Measurements from ENCODE around the gene BEAN1.

The BEAN1 gene

DNA sequence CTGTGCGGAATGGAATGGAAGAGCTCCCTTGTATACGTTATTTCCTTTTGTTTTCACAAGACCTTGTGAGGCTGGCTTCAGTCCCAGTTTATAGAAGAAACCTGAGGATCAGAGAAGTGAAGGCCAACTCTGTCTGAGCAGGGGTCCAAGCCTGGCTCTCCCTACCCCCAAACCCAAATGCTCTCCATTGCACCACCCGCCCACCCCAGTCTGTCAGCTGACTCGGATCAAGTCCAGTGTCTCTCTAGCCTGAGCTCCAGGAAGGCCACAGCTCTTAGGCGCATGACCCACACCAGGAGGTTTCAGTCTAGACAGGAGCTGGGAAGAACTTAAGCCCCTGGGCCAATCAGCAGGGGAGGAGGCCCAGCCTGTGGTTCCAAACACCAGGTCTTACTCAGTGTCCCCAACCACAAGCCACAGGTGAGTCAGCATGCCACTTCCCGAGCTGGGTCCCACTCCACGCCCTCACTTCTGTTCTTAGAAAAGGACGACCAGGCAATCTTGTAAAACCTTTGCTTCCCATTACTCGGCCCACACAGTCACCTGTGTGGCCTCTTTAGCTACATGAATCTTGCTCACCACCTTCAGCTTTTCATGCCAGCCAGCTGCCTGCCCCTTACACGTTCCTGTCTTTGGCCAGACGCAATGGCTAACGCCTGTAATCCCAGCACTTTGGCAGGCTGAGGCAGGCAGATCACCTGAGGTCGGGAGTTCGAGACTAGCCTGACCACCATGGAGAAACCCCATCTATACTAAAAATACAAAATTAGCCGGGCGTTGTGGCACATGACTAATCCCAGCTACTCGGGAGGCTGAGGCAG, 95.1 kb downstream of the BEAN1 start:
- DNase-seq (ENCODE audit: low read depth in 2 of 2), result peak; percentile 90 to 91

DNA sequence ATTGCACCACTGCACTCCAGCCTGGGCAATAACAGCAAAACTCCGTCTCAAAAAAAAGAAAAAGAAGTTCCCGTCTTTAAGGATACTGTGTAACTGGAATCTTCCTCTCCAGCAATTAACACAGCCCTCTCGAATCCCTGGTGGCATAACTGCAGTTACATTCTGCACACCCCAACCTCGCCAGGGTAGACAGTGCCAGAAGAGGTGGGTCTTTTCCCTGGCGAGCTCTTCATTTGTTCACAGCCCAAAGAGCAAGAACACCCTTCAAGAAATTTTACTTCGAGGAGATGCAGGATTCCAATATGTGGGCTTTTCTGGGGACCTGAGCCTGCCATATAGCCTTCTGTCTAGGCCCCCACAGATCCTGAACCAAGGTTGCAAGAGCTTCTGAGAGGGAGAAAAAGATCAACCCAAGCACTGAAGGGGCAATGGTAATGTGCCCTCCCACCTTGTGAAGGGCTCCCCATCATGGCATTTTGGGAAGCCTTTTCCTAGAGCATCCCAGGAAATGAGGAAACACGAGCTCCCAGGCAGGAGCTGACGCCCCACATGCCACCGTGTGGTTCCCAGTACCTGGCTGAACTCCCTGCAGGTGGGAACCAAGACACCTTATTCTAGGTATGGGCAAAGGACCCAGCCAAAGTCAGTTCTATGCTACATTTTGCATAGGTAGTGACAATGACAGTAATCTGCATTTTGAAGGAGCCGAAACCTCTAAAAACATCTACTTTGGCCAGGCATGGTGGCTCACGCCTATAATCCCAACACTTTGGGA, 95.9 kb downstream of the BEAN1 start:
- DNase-seq (ENCODE audit: low read depth in 2 of 2), result no peak

DNA sequence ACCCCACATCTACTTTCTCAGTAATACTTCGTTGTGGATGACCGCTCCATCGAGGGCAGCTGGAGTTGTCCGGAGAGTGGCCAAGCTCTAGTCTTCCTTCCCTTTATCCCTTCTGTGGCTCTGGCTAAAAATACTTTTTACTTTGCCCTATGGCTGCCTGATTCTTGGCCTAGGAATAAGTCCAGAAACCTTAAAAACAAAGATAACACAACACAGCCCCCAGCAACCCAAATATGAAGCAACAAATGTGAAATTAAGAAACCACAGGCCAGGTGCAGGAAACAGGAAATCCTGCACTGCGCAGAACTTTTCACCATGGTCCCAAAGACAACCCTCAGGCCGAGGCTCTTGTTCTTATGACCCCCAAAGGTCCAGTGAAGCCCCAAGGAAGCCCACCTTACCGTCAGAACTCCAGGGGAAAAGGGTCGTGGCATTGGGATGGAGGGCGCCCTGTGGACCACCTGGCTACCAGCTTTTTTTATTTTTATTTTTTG, 96.8 kb downstream of the BEAN1 start:
- no peak for DNase-seq (ENCODE audit: low read depth in 2 of 2)

DNA sequence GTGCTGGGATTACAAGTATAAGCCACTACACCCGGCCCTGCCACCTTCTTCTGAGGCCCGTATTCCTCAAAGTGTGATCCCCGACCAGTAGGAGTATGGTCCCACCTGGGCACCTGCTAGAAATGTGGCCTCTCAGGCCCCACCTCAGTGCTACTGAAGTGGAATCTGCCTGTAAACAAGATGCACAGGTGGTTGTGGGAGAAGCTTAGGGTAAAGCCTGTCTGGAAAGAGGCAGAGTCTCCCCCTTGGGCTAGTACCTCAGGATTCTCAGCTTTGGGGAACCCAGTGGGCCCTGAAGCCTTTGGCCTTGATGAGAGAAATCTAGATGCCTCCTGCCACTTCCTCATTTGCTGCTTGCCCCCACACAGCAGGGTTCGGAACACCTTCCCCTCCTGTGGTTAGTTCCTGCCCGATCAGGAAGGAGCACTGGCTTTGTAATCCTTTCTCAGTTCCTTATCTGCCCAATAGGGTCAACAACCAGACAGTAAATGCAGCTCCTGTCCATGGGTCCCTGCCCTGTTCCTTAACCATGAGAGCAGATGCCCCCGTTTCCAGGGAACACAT, 97.6 kb downstream of the BEAN1 start:
- no peak for DNase-seq (ENCODE audit: low read depth in 2 of 2)

DNA sequence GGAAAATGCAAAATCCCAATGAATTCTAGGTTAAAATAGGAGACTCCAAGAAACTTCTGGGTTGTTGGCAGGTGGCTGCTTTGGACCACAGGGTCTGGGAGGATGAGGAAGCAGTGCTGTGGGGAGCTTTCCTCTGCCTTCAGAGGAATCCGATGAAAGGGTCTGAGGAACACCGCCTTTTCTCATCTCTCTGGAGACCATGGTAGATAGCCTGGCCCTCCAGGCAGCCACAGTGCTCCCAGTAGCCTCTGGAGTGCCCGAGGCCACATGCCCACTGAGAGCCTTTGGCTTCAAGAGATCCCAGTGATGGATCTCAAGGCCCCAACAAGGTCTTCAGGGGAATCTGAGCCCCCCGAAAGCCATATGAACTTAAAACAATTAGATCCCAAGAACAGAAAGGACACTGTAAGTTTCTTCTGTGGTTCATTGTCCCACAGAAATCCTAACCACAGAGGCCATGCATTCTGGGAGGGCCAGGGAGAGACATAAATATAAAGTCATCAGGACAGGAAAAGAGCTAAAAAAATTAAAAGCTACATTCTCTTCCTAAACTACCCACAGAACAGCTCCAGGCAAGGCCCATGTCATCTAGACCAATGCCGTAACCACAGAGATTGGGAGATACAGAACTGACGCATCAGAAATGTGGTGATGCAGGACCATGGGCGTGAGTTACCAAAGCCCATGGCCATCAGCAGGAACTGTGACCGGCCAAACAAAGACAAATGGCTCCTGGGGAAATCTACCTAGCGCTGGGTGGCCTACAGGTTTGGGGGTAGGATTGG, 98.5 kb downstream of the BEAN1 start:
- DNase-seq (ENCODE audit: low read depth in 2 of 2), result no peak

DNA sequence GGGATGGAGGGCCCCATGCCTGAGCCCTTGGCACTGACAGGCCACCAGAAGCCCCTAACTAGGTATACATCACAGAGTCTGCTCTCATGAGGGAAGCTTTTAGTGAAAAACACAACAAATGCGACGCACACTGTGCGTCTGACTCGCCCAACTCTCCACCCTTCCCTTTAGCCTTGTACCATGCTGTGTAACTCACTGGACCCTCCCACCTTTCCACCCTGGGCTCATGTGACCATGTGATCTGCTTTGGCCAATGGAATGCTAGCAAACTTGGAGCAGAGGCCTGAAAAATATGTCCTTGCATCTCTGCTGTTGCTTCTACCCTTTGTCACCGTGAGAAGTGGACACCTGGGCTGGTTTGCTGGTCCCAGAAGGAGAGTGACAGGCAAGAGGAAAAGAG, 101.2 kb downstream of the BEAN1 start:
- DNase-seq (ENCODE audit: low read depth in 2 of 2), result no peak

DNA sequence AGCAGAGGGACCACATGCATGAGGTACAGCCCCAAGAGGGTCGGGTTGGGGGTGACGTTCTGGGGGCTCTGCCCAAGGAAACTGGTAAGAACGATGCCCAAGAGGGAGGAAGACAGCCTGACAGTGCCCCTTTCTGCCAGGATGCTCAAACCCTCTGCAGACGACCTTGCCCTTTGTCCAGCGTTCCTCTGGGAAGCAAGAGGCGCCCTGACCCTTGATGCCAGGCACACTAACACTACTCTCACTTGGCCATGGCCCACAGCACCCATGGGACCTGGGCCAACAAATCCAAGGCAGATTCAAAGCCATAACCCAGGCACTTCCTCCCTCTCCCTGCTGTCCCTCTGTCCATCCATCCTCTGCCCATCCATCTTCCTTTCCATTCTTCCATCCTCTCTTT, 102.4 kb downstream of the BEAN1 start:
- no peak for DNase-seq (ENCODE audit: low read depth in 2 of 2)
